ENCODE data around the gene SEPTIN6.
"Not testable (repeated sequence)": the region's sequence is repeated elsewhere in the genome, so short reads cannot be mapped to it uniquely, and the experiment has no call there.

The SEPTIN6 gene

GRCh38 chrX:119687661-119688413, 5.1 kb downstream of the SEPTIN6 start:
- Histone ChIP-seq H2BK15ac (replicated peaks; ENCODE audit: low read depth) (no peak overlapping the region), H3K27ac (ENCODE audit: low read depth, low read length) (no peak overlapping the region), H3K56ac (ENCODE audit: low read length) (no peak overlapping the region), H3K4me3 (ENCODE audit: low read length) (no peak overlapping the region), H2AK5ac (ENCODE audit: low read length) (no peak overlapping the region), H3K4ac (ENCODE audit: low read depth, low read length) (no peak overlapping the region), H3K79me2 (ENCODE audit: control insufficient read depth, insufficient read depth, low read length) (no peaks in the 10 kb centered on the region), H3K9ac (ENCODE audit: low read length) (no peak overlapping the region), H2BK5ac (ENCODE audit: low read length) (no peak overlapping the region), H3K27me3 (ENCODE audit: insufficient read depth, low read length, poor library complexity) (no peaks in the 10 kb centered on the region), H3K23ac (ENCODE audit: low read length) (no peak overlapping the region), H2BK120ac (ENCODE audit: low read depth, low read length) (no peak overlapping the region), H4K8ac (ENCODE audit: low read depth, low read length) (no peak overlapping the region), H3K18ac (ENCODE audit: low read length) (no peak overlapping the region), H4K5ac (ENCODE audit: low read length) (no peak overlapping the region), H3K4me2 (ENCODE audit: low read length) (no peak overlapping the region), H3K4me1 (ENCODE audit: control insufficient read depth, low read depth, low read length) (no peaks in the 10 kb centered on the region), H3K79me1 (ENCODE audit: low read length) (no peaks in the 10 kb centered on the region), H3K36me3 (ENCODE audit: control insufficient read depth, insufficient read depth, low read length) (no peaks in the 10 kb centered on the region)
- no CpG with 5 or more reads among the region's 5 CpGs for WGBS (ENCODE audit: extremely low coverage, insufficient coverage, low lambda C conversion rate)
- DNase-seq, result no peak

- H3K4me3 ChIP-seq (ENCODE audit: low read length), result no peak overlapping the region
- no peak overlapping the region for H3K27ac ChIP-seq (ENCODE audit: low read depth, low read length)
- no peaks in the 10 kb centered on the region for H3K79me2 ChIP-seq (ENCODE audit: control insufficient read depth, insufficient read depth, low read length)
- H2AK5ac ChIP-seq (ENCODE audit: low read length), result no peak overlapping the region
- H3K36me3 ChIP-seq (ENCODE audit: control insufficient read depth, insufficient read depth, low read length), result no peaks in the 10 kb centered on the region
- no CpG with 5 or more reads among the region's 12 CpGs for WGBS (ENCODE audit: extremely low coverage, insufficient coverage, low lambda C conversion rate)
- no peak overlapping the region for H4K5ac ChIP-seq (ENCODE audit: low read length)
- DNase-seq, result no peak
- H3K27me3 ChIP-seq (ENCODE audit: insufficient read depth, low read length, poor library complexity), result no peaks in the 10 kb centered on the region
- no peak overlapping the region for H2BK15ac ChIP-seq (replicated peaks; ENCODE audit: low read depth)
- no peak overlapping the region for H3K23ac ChIP-seq (ENCODE audit: low read length)
- H3K79me1 ChIP-seq (ENCODE audit: low read length), result no peaks in the 10 kb centered on the region
- H4K8ac ChIP-seq (ENCODE audit: low read depth, low read length), result no peak overlapping the region
- H3K9ac ChIP-seq (ENCODE audit: low read length), result no peak overlapping the region
- H3K56ac ChIP-seq (ENCODE audit: low read length), result no peak overlapping the region
- H2BK120ac ChIP-seq (ENCODE audit: low read depth, low read length), result no peak overlapping the region
- H2BK5ac ChIP-seq (ENCODE audit: low read length), result no peak overlapping the region
- no peaks in the 10 kb centered on the region for H3K4me1 ChIP-seq (ENCODE audit: control insufficient read depth, low read depth, low read length)
- no peak overlapping the region for H3K4ac ChIP-seq (ENCODE audit: low read depth, low read length)
- no peak overlapping the region for H3K18ac ChIP-seq (ENCODE audit: low read length)
- no peak overlapping the region for H3K4me2 ChIP-seq (ENCODE audit: low read length)
Measured at GRCh38 chrX:119686087-119686691, 6.8 kb downstream of the SEPTIN6 start.

GRCh38 chrX:119685225-119686066, 7.5 kb downstream of the SEPTIN6 start:
- no peaks in the 10 kb centered on the region for H3K79me1 ChIP-seq (ENCODE audit: low read length)
- H3K36me3 ChIP-seq (ENCODE audit: control insufficient read depth, insufficient read depth, low read length), result no peaks in the 10 kb centered on the region
- no peak overlapping the region for H4K8ac ChIP-seq (ENCODE audit: low read depth, low read length)
- H3K79me2 ChIP-seq (ENCODE audit: control insufficient read depth, insufficient read depth, low read length), result no peaks in the 10 kb centered on the region
- no peak overlapping the region for H2BK5ac ChIP-seq (ENCODE audit: low read length)
- no peak overlapping the region for H3K4me2 ChIP-seq (ENCODE audit: low read length)
- no peak overlapping the region for H2AK5ac ChIP-seq (ENCODE audit: low read length)
- no peak overlapping the region for H3K23ac ChIP-seq (ENCODE audit: low read length)
- H3K9ac ChIP-seq (ENCODE audit: low read length), result no peak overlapping the region
- no peak overlapping the region for H3K18ac ChIP-seq (ENCODE audit: low read length)
- no peak overlapping the region for H3K4ac ChIP-seq (ENCODE audit: low read depth, low read length)
- no CpG with 5 or more reads among the region's 15 CpGs for WGBS (ENCODE audit: extremely low coverage, insufficient coverage, low lambda C conversion rate)
- peak overlapping the region; percentile 67 for H3K56ac ChIP-seq (ENCODE audit: low read length)
- no peaks in the 10 kb centered on the region for H3K27me3 ChIP-seq (ENCODE audit: insufficient read depth, low read length, poor library complexity)
- H2BK15ac ChIP-seq (replicated peaks; ENCODE audit: low read depth), result no peak overlapping the region
- no peak overlapping the region for H2BK120ac ChIP-seq (ENCODE audit: low read depth, low read length)
- no peaks in the 10 kb centered on the region for H3K4me1 ChIP-seq (ENCODE audit: control insufficient read depth, low read depth, low read length)
- DNase-seq, result no peak
- H3K4me3 ChIP-seq (ENCODE audit: low read length), result no peak overlapping the region
- no peak overlapping the region for H4K5ac ChIP-seq (ENCODE audit: low read length)
- no peak overlapping the region for H3K27ac ChIP-seq (ENCODE audit: low read depth, low read length)

- no peak overlapping the region for H4K5ac ChIP-seq (ENCODE audit: low read length)
- H3K4me2 ChIP-seq (ENCODE audit: low read length), result no peak overlapping the region
- H3K27me3 ChIP-seq (ENCODE audit: insufficient read depth, low read length, poor library complexity), result no peaks in the 10 kb centered on the region
- no peak overlapping the region for H4K8ac ChIP-seq (ENCODE audit: low read depth, low read length)
- no CpG with 5 or more reads among the region's 1 CpG for WGBS (ENCODE audit: extremely low coverage, insufficient coverage, low lambda C conversion rate)
- no peak overlapping the region for H3K23ac ChIP-seq (ENCODE audit: low read length)
- no peak overlapping the region for H2BK5ac ChIP-seq (ENCODE audit: low read length)
- no peaks in the 10 kb centered on the region for H3K36me3 ChIP-seq (ENCODE audit: control insufficient read depth, insufficient read depth, low read length)
- no peak overlapping the region for H3K18ac ChIP-seq (ENCODE audit: low read length)
- no peak overlapping the region for H2BK120ac ChIP-seq (ENCODE audit: low read depth, low read length)
- no peak overlapping the region for H2BK15ac ChIP-seq (replicated peaks; ENCODE audit: low read depth)
- no peak overlapping the region for H3K4ac ChIP-seq (ENCODE audit: low read depth, low read length)
- H3K4me1 ChIP-seq (ENCODE audit: control insufficient read depth, low read depth, low read length), result no peaks in the 10 kb centered on the region
- DNase-seq, result no peak
- no peaks in the 10 kb centered on the region for H3K79me2 ChIP-seq (ENCODE audit: control insufficient read depth, insufficient read depth, low read length)
- H3K9ac ChIP-seq (ENCODE audit: low read length), result no peak overlapping the region
- no peak overlapping the region for H3K4me3 ChIP-seq (ENCODE audit: low read length)
- no peak overlapping the region for H3K27ac ChIP-seq (ENCODE audit: low read depth, low read length)
- H3K79me1 ChIP-seq (ENCODE audit: low read length), result no peaks in the 10 kb centered on the region
- H2AK5ac ChIP-seq (ENCODE audit: low read length), result no peak overlapping the region
- no peak overlapping the region for H3K56ac ChIP-seq (ENCODE audit: low read length)
Measured at GRCh38 chrX:119684916-119685224, 8.1 kb downstream of the SEPTIN6 start.

- H3K18ac ChIP-seq (ENCODE audit: low read length); DNase-seq; H3K56ac ChIP-seq (ENCODE audit: low read length); H2AK5ac ChIP-seq (ENCODE audit: low read length); H3K4me2 ChIP-seq (ENCODE audit: low read length); H3K4me3 ChIP-seq (ENCODE audit: low read length); H3K36me3 ChIP-seq (ENCODE audit: control insufficient read depth, insufficient read depth, low read length); H3K79me1 ChIP-seq (ENCODE audit: low read length); H3K4me1 ChIP-seq (ENCODE audit: control insufficient read depth, low read depth, low read length); H3K9ac ChIP-seq (ENCODE audit: low read length); H2BK5ac ChIP-seq (ENCODE audit: low read length); H4K5ac ChIP-seq (ENCODE audit: low read length); H3K27me3 ChIP-seq (ENCODE audit: insufficient read depth, low read length, poor library complexity); H3K27ac ChIP-seq (ENCODE audit: low read depth, low read length); H2BK15ac ChIP-seq (replicated peaks; ENCODE audit: low read depth); H3K23ac ChIP-seq (ENCODE audit: low read length); H3K4ac ChIP-seq (ENCODE audit: low read depth, low read length); H3K79me2 ChIP-seq (ENCODE audit: control insufficient read depth, insufficient read depth, low read length); H2BK120ac ChIP-seq (ENCODE audit: low read depth, low read length); H4K8ac ChIP-seq (ENCODE audit: low read depth, low read length): not testable (repeated sequence)
- WGBS (ENCODE audit: extremely low coverage, insufficient coverage, low lambda C conversion rate), result no CpG with 5 or more reads among the region's 8 CpGs
Measured at GRCh38 chrX:119684312-119684711, 8.7 kb downstream of the SEPTIN6 start.
